NCI-H2196 treated with DMSO at 0.1 percent for 48 hours (cell line): ENCODE results near the gene TSC22D4.

Experiments
- DNase-seq: peaks from one replicate; lab custom pipeline; 2025; ENCODE audit not compliant: unreplicated experiment; lab: John Stamatoyannopoulos, UW

Gene TSC22D4

DNA sequence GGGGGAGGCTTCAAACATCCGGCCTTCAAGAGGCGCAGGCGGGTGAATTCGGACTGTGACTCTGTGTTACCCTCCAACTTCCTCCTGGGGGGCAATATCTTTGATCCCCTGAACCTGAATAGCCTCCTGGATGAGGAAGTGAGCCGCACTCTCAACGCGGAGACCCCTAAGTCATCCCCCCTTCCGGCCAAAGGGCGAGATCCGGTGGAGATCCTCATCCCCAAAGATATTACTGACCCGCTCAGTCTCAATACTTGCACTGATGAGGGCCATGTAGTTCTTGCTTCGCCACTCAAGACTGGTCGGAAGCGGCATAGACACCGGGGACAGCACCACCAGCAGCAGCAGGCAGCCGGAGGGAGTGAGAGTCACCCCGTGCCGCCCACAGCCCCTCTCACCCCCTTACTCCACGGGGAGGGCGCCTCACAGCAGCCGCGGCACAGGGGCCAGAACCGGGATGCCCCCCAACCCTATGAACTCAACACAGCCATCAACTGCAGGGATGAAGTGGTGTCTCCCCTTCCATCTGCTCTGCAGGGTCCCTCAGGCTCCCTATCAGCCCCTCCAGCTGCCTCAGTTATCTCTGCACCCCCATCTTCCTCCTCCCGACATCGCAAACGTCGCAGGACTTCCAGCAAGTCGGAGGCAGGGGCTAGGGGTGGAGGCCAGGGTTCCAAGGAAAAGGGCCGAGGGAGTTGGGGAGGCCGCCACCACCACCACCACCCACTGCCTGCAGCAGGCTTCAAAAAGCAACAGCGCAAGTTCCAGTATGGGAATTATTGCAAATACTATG is 48.3 kb downstream of the TSC22D4 start:
- DNase-seq: no peak

DNA sequence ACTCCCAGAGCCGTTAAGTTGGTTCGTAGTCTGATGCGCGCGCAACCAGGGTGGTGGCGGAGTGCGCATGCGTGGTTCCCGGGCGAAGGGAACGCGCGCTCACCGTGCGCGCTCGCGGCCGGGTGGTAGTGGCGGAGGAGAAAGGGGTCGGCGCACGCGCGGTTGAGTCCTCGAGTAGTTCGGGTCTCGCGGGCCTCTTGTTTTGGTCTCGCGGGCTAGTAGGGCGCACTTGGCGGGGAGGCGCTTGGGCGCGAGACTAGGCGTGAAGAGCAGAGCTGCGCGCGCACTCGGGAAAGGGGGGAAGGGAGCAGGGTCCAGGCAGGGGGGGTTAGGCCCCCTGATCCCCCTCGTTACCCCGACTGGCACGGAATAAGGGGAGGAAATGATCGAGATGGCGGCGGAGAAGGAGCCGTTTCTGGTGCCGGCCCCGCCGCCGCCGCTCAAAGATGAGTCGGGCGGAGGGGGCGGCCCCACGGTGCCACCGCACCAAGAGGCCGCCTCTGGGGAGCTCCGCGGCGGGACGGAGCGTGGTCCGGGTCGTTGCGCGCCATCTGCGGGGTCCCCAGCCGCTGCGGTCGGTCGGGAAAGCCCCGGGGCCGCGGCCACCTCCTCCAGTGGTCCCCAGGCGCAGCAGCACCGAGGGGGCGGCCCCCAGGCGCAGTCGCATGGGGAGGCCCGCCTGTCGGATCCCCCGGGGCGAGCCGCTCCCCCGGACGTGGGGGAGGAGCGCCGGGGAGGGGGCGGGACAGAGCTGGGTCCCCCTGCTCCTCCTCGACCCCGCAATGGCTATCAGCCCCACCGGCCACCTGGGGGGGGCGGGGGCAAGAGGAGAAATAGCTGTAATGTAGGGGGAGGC is 49.1 kb downstream of the TSC22D4 start, which contains the start of gene MEPCE:
Gene MEPCE, plus strand, starts transcription at position 195 of the 856 bp plus-strand sequence. Its CDS starts 188 bp downstream, at position 383.
- peak; percentile 96 for DNase-seq

DNA sequence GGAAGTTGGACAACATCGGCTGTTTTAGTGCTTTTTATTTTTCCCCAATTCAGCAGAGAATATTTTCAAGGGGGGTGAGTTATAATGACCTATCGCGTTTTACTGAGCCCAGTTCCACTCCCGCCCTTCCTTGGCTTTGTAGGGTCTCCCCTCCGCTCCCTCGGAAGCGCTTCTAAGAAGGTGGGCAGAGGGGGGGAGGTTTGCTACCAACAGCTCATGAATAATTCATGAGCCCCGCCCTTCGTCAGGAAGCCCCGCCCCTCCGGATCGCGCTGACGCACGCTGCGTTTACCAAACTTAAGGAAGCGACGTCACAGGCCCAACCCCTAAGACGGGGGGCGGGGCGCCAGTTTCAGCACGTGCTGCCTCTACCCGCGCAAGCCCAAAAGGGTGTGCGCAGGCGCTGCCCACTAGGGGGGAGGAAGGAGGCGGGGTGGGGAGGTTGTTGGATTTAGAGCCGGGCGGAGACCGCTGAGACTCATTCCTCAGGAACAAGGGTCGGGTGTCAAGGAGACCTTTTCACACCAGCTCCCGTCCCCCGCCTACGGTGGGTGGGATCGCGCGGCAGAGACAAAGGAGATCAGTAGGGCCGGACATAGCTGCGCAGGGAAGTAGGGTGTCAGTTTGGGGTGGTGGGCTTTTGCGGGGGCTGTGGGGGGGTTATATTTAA is 49.9 kb downstream of the TSC22D4 start:
- DNase-seq: peak; percentile 96

DNA sequence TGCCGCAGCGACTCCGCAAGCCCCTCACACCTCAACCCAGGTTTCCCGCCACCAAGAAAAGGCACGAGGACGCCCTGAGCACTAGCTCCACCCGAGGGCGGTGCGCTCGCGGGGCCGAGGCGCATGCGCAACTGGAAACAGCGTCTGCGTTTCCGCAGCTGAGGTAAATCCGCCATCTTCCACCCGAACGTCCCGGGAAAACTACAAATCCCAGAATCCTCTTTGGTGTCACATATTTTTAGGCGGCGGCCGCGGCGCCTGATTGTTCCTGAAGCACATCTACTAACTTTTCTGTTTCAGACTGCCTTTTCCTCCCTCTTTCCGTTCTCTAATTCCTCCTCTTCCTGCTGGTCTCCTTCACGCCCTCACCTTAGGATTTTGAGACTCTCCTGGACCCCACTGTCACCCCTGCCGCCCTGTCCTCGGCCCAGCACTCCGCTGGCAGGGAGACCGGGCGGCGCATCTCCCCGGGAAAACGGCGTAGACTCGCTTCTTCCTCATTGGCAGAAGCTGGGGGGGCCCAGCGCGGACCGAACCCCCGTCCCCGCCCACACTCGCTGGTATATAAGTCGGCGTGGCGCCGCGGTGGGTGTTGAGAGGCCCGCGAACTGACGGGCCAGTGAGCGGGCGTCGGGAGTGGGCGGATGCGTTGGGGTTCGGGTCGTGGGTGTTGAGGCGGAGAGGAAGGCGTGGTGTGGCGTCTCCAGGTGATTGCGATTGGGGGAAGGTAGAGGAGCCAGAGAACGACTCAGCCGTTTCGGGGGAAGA is 50.6 kb downstream of the TSC22D4 start, which contains the start of gene ZCWPW1:
Gene ZCWPW1, minus strand, starts transcription at position 505 of the 768 bp plus-strand sequence. CDS start 8,054 bp downstream, outside the sequence.
- DNase-seq: peak; percentile 92

DNA sequence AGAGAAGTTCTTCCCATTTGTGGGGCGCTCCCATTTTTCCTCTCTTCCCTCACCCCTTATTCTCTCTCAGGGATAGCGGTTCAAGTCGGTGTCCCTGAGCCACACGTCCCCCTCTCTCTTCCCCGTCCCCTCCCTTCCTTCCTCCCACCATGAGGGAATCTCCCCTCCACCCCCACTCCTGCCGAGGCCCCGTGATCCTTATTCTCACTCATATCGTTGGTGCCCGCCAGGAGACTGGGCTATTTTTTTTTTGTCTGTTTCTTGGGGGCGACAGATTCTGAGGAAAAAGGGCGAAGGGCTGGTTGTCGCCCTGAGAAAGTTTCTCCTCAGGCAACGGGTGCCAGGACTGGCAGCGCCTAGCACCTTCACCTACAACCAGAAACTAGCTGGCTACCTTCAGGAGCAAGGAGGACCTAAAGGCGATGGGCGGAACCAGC is 51.2 kb downstream of the TSC22D4 start:
- DNase-seq: no peak

DNA sequence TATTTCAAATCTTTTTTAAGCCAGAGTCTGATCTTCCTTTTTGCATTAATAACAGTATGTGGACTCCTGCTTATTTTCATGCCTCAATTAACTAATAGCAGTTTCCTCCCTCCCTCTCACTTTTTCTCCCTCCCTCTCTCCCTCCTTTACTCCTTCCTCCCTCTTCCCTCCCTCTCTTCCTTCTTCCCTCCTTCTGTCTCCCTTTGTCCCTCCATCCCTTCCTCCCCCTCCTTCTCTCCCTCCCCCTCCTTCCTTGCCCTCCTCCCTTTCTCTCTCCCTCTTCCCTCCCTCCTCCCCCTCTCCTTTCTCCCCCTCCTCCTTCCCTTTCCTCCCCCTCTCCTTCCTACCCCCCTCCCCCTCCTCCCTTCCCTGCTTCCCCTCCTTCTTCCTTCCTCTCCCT is 52.5 kb downstream of the TSC22D4 start:
- no peak for DNase-seq

DNA sequence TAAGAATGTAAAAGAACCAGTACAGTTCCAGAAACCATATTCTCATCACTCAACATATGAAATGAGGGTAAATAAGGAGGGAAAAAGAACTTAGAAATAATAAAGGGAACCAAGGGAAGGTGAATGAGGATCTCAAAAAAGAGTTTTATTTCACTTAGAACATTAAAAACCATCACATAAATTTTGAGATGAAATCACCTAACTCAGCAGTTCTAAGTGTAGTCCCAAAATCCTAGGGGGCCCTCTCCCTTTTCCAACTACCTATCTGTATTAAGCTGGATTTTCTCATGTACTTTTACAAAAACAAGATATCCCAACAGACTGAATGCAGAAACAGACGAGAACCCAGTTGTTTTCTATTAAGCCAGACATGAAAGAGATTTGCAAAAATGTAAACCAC is 53.7 kb downstream of the TSC22D4 start:
- no peak for DNase-seq

DNA sequence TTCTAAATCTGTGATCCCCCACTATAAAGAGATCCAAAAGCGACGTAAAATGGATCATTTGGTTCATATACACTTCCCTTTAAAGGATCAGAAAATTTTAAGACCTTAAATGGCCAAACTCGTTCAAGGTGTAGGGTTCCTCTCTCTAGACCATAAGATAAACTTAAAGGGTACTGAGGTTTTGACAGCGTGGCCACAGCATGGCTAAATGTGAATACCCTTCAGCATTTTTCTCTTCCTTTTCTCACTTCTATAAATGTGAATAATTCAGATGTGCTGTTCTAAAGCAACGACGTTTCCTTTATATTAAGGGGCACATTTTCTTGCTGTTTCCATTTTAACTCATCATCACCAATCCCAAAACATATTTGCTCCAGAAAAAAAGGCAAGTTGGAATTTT is 55.7 kb downstream of the TSC22D4 start:
- DNase-seq: no peak

DNA sequence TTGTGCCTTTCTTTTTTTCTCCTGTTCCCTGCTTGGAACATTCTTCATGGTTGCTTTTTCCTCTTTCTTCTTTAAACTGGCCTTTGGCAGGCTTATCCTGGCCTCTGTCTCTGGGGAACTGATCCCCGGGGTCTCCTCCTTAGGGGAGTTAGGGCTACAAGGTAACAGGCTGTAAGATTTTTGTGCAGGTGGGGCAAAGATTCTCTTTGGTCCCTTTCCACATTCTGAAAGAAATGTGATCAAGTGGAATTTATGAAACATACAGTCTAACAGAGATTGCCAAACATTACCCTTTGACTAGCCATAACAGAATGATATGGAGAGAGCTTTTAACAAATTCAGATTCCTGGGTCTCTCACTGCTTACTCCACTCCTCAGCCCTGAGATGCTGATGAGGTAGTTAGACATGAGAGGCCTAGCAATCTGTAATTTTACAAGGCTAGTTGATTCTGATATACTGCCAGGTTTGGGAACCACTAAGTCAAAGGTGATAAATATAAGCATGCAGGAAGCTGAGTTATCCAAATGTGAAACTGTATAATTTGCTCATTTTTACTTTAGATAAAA is 59.3 kb downstream of the TSC22D4 start:
- no peak for DNase-seq

DNA sequence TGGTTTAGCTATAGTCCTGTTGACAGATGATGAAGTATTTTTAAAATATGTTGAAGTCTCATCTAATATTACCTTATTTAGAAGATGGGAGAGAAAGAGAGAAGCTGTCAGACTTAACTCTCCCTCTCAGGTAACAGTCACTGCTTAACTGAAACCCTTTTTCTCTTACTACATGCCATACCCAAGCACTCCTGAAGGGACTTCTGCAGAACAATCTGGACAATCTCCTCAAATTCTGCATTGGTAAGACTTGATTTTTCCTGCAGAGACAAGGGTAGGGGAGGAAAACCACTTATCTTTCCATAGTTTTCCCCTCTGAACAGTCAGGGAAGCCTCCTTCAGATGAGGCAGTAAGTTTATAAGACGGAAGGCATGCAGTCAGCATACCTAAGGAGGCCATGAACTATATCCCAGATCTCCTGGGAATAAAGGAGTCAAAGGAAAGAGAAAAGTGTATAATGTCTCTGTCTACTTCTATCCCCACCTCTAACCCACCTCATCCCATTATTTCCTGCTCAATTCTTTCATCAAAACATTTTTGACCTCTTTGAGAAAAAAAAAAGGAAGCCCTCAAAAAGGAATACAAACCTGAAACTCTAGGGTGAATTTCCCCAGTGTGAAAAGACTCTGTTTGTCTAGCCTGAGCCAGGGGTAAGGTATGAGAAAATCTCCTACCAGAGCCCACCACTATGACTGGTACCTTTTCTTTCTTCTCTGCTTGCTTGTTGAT is 59.9 kb downstream of the TSC22D4 start:
- DNase-seq: no peak
